Calu3 (cell line): ENCODE results near the gene TRAK1. TPM values are rescaled to one million over a fixed set of nuclear protein-coding genes. Genes with fewer than 3 reads are reported as not detected.

Source experiments
- BruUV-seq: library from RNA; stranded (reverse); fragments of 400-500 nt; replicated peaks from 2 replicates; lab custom pipeline; 2021; lab: Mats Ljungman, UMichigan
- CTCF ChIA-PET: fragments of 300-600 bp; sonication (Branson Sonifier 250); formaldehyde crosslinking; loops from one replicate; lab custom pipeline; 2022; ENCODE audit warnings: antibody characterized with exemption; lab: Charles Lee
- DNase-seq: peaks from one replicate; pipeline ENCODE4 v3.0.0; 2022
- H3K27ac Mint-ChIP-seq: one replicate; pipeline ENCODE4 v1.8.0; 2022; ENCODE audit warnings: mixed read lengths; ENCODE audit not compliant: unreplicated experiment
- H3K27me3 Mint-ChIP-seq: one replicate; pipeline ENCODE4 v1.8.0; 2022; ENCODE audit warnings: mixed read lengths; ENCODE audit not compliant: unreplicated experiment
- H3K36me3 Mint-ChIP-seq: one replicate; pipeline ENCODE4 v1.8.0; 2022; ENCODE audit warnings: mild to moderate bottlenecking, moderate library complexity, mixed read lengths; ENCODE audit not compliant: insufficient read depth, unreplicated experiment
- H3K4me1 Mint-ChIP-seq: one replicate; pipeline ENCODE4 v1.8.0; 2022; ENCODE audit warnings: mild to moderate bottlenecking, low read depth, mixed read lengths; ENCODE audit not compliant: unreplicated experiment
- H3K4me3 Mint-ChIP-seq: one replicate; pipeline ENCODE4 v1.8.0; 2022; ENCODE audit warnings: mild to moderate bottlenecking, low read depth, moderate library complexity, mixed read lengths; ENCODE audit not compliant: unreplicated experiment
- H3K9me3 Mint-ChIP-seq: one replicate; pipeline ENCODE4 v1.8.0; 2022; ENCODE audit warnings: low read depth, mixed read lengths; ENCODE audit not compliant: unreplicated experiment
- CTCF ChIP-seq: fragments of 200-600 bp; IDR thresholded peaks from one replicate; pipeline ENCODE4 v1.8.0; 2022; ENCODE audit warnings: antibody characterized with exemption; ENCODE audit not compliant: unreplicated experiment
- intact Hi-C: fragments of 100-400 bp; cut with micrococcal nuclease; formaldehyde crosslinking; loops from one replicate; pipeline ENCODE4 v1.10.0; 2022; ENCODE audit not compliant: unreplicated experiment
- total RNA-seq: library from RNA; stranded (reverse); gene quantifications from 2 replicates; pipeline ENCODE4 v1.2.3, GENCODE V29; 2022

TRAK1 gene
- total RNA-seq, 1 experiment from 2014 or later = 108 TPM

- peak; percentile 66 for DNase-seq
- no peak for TF ChIP-seq CTCF
- intact Hi-C loops = loop anchor here (1.0 to 5.0 kb wide), 3 partner anchors 22 to 292 kb away; no protein-coding TSS in a partner anchor
- Mint-ChIP-seq H3K36me3 (peaks cover 60% of the 10 kb centered on the region), H3K9me3 (no peaks in the 10 kb centered on the region), H3K4me3 (peak overlapping the region; percentile 89), H3K4me1 (peaks cover 63% of the 10 kb centered on the region), H3K27ac (peak overlapping the region; percentile 100), H3K27me3 (no peaks in the 10 kb centered on the region)
- CTCF ChIA-PET = interaction anchor here (0.8 to 2.7 kb wide), 7 partner anchors 23 to 84 kb away, joined by 3 to 16 read pairs (median 4); no protein-coding TSS in a partner anchor
- BruUV-seq = TSS peak; percentile 33
Observed at GRCh38 chr3:42183991-42184632, 93.0 kb downstream of the TRAK1 start.

- TSS peak; percentile 33 for BruUV-seq
- intact Hi-C loops = loop anchor here (1.0 to 5.0 kb wide), 3 partner anchors 23 to 293 kb away; no protein-coding TSS in a partner anchor
- H3K27ac Mint-ChIP-seq = peak overlapping the region; percentile 100
- no peaks in the 10 kb centered on the region for H3K9me3 Mint-ChIP-seq
- H3K36me3 Mint-ChIP-seq = peaks cover 63% of the 10 kb centered on the region
- peak overlapping the region; percentile 89 for H3K4me3 Mint-ChIP-seq
- H3K4me1 Mint-ChIP-seq = peaks cover 59% of the 10 kb centered on the region
- no peaks in the 10 kb centered on the region for H3K27me3 Mint-ChIP-seq
- no peak for TF ChIP-seq CTCF
- no peak for DNase-seq
- CTCF ChIA-PET = interaction anchor here (0.8 to 2.7 kb wide), 8 partner anchors 24 to 85 kb away, joined by 3 to 16 read pairs (median 4); no protein-coding TSS in a partner anchor
Observed at GRCh38 chr3:42184651-42185443, 93.7 kb downstream of the TRAK1 start.

GRCh38 chr3:42187936-42188335, 96.8 kb downstream of the TRAK1 start:
- intact Hi-C loops = no loop called here
- Mint-ChIP-seq H3K36me3 (peaks cover 68% of the 10 kb centered on the region), H3K4me1 (peaks cover 61% of the 10 kb centered on the region), H3K27ac (no peak overlapping the region), H3K4me3 (peak overlapping the region; percentile 19), H3K27me3 (no peaks in the 10 kb centered on the region), H3K9me3 (no peaks in the 10 kb centered on the region)
- CTCF ChIA-PET = no interaction called here
- no peak for DNase-seq
- no peak for TF ChIP-seq CTCF
- no TSS peak for BruUV-seq

- Mint-ChIP-seq H3K27ac (peak overlapping the region; percentile 27), H3K36me3 (peaks cover 68% of the 10 kb centered on the region), H3K4me1 (peaks cover 61% of the 10 kb centered on the region), H3K4me3 (peak overlapping the region; percentile 19), H3K27me3 (no peaks in the 10 kb centered on the region), H3K9me3 (no peaks in the 10 kb centered on the region)
- no peak for TF ChIP-seq CTCF
- BruUV-seq = no TSS peak
- intact Hi-C loops = no loop called here
- CTCF ChIA-PET = no interaction called here
- DNase-seq = no peak
Observed at GRCh38 chr3:42188376-42188775, 97.2 kb downstream of the TRAK1 start.
